Fibroblast of pulmonary artery (primary cell): ENCODE measurements around the gene COPS6.
A peak's percentile ranks its signal among the peaks of the same experiment; 100 is the strongest.

Source experiments
- DNase-seq: peaks from one replicate; pipeline ENCODE4 v3.0.0-alpha.2; 2010; ENCODE audit warnings: low read depth
- H3K4me3 ChIP-seq: replicated peaks from 2 replicates; pipeline ENCODE4 v1.5.1; 2011; ENCODE audit warnings: low read depth, mild to moderate bottlenecking, control low read depth, low read length, moderate library complexity
- TF ChIP-seq, protein P1 (sequence below): IDR thresholded peaks from 2 replicates; pipeline ENCODE4 v1.5.1; 2011; ENCODE audit warnings: mild to moderate bottlenecking, control low read depth, low read length, inconsistent platforms; ENCODE audit errors: missing control alignments

COPS6 gene

GRCh38 chr7:100118388-100119071 is 29.8 kb downstream of the COPS6 start:
- peak overlapping the region; percentile 97 for H3K4me3 ChIP-seq
- TF ChIP-seq, protein P1, sequence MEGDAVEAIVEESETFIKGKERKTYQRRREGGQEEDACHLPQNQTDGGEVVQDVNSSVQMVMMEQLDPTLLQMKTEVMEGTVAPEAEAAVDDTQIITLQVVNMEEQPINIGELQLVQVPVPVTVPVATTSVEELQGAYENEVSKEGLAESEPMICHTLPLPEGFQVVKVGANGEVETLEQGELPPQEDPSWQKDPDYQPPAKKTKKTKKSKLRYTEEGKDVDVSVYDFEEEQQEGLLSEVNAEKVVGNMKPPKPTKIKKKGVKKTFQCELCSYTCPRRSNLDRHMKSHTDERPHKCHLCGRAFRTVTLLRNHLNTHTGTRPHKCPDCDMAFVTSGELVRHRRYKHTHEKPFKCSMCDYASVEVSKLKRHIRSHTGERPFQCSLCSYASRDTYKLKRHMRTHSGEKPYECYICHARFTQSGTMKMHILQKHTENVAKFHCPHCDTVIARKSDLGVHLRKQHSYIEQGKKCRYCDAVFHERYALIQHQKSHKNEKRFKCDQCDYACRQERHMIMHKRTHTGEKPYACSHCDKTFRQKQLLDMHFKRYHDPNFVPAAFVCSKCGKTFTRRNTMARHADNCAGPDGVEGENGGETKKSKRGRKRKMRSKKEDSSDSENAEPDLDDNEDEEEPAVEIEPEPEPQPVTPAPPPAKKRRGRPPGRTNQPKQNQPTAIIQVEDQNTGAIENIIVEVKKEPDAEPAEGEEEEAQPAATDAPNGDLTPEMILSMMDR, result no peak
- no peak for DNase-seq

GRCh38 chr7:100119072-100119969 is 30.6 kb downstream of the COPS6 start, which contains the start of the genes CNPY4 and TAF6:
TSS of gene CNPY4 (plus strand) at chr7:100119634. CDS start at chr7:100119745, 111 bp downstream.
TSS of gene TAF6 (minus strand) at chr7:100119358. CDS start at chr7:100114209, 5,149 bp downstream.
- peak within 1 kb of the TSS; percentile 97 for H3K4me3 ChIP-seq
- TF ChIP-seq, protein P1, result no peak
- DNase-seq, result peak; percentile 98

- TF ChIP-seq, protein P1, result no peak
- peak; percentile 61 for DNase-seq
- peak overlapping the region; percentile 97 for H3K4me3 ChIP-seq
Observed at GRCh38 chr7:100119970-100120732, 31.4 kb downstream of the COPS6 start.

DNA sequence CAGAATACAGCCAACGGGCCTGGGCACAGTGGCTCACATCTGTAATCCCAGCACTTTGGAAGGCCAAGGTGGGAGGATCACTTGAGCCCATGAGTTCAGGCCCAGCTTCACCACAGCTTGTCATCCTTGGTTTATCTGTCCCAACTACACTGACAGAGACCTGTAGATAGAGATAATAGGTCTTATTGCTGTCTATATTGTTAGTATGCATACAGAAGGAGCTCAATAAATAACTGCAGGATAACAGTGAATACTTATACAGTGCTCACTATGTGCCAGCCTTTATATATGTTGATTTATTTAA is 31.9 kb downstream of the COPS6 start:
- DNase-seq, result no peak
- H3K4me3 ChIP-seq, result peak overlapping the region; percentile 97
- TF ChIP-seq, protein P1, result no peak

- DNase-seq, result no peak
- TF ChIP-seq, protein P1, result no peak
- no peak overlapping the region for H3K4me3 ChIP-seq
Observed at GRCh38 chr7:100122067-100122466, 33.3 kb downstream of the COPS6 start.

- TF ChIP-seq, protein P1, result no peak
- no peak overlapping the region for H3K4me3 ChIP-seq
- no peak for DNase-seq
Observed at GRCh38 chr7:100122568-100122967, 33.8 kb downstream of the COPS6 start.
